GM12892 (cell line): ENCODE data around the gene PPY.

Experiments used
- POLR2A ChIP-seq: IDR thresholded peaks from 2 replicates; pipeline ENCODE4 v1.6.1; 2011; ENCODE audit warnings: low read depth, low read length, control low read depth
- POLR2AphosphoS5 ChIP-seq: IDR thresholded peaks from 2 replicates; pipeline ENCODE4 v1.6.1; 2011; ENCODE audit warnings: low read depth, low read length, control low read depth
- TAF1 ChIP-seq: IDR thresholded peaks from 2 replicates; pipeline ENCODE4 v1.6.1; 2011; ENCODE audit warnings: low read depth, mild to moderate bottlenecking, control low read depth, low read length, borderline replicate concordance

- TF ChIP-seq POLR2AphosphoS5 (no peak), TAF1 (no peak), POLR2A (no peak)
These were observed 42.2 kb upstream of the PPY start for GRCh38 chr17:43984521-43984920.
